ENCODE data around the gene GRIN2C.

GRIN2C gene

DNA sequence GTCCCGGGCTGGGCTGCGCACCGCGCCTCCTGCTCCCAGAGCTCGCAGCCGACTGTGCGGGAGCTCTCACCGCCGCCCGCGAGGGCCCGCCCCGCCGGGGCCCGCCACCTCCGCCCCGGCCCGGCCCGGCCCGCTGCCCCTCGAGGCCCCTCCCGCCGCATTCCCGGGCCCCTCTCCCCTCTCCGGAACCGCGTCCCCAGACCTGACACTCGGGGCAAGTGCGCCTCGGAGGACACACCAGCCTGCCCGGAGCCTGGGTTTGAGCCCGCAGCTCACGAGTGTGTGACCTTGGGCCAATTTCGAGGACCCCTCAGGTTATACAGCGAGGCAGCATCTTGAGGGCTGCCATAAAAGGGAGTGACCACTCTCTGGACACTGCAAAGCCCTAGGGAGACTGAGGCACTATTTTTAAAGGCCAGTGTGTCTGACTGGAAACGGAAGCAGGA, 2.0 kb upstream of the GRIN2C start:
- Histone ChIP-seq H3K27ac (ENCODE audit: low read length) (no peak overlapping the region), H3K4me1 (ENCODE audit: control insufficient read depth, low read depth, low read length) (peaks cover 3% of the 10 kb centered on the region), H3K9me3 (ENCODE audit: control insufficient read depth, low read depth, low read length) (no peaks in the 10 kb centered on the region), H3K9ac (ENCODE audit: low read length) (no peak overlapping the region), H3K27me3 (ENCODE audit: control insufficient read depth, insufficient read depth, low read length) (peaks cover 60% of the 10 kb centered on the region), H3K4me3 (ENCODE audit: low read length) (peak overlapping the region; percentile 21), H3K36me3 (ENCODE audit: control insufficient read depth, low read depth, low read length) (no peaks in the 10 kb centered on the region)

GRCh38 chr17:74860872-74861661, 1.4 kb upstream of the GRIN2C start:
- Histone ChIP-seq H3K27me3 (ENCODE audit: control insufficient read depth, insufficient read depth, low read length) (peaks cover 66% of the 10 kb centered on the region), H3K9ac (ENCODE audit: low read length) (no peak overlapping the region), H3K27ac (ENCODE audit: low read length) (no peak overlapping the region), H3K36me3 (ENCODE audit: control insufficient read depth, low read depth, low read length) (no peaks in the 10 kb centered on the region), H3K9me3 (ENCODE audit: control insufficient read depth, low read depth, low read length) (no peaks in the 10 kb centered on the region), H3K4me3 (ENCODE audit: low read length) (peak overlapping the region; percentile 33), H3K4me1 (ENCODE audit: control insufficient read depth, low read depth, low read length) (peaks cover 3% of the 10 kb centered on the region)

GRCh38 chr17:74860229-74860871, 665 bp upstream of the GRIN2C start:
- H3K27ac ChIP-seq (ENCODE audit: low read length): no peak overlapping the region
- H3K9ac ChIP-seq (ENCODE audit: low read length): no peak overlapping the region
- peak overlapping the region; percentile 33 for H3K4me3 ChIP-seq (ENCODE audit: low read length)
- H3K9me3 ChIP-seq (ENCODE audit: control insufficient read depth, low read depth, low read length): no peaks in the 10 kb centered on the region
- H3K27me3 ChIP-seq (ENCODE audit: control insufficient read depth, insufficient read depth, low read length): peaks cover 74% of the 10 kb centered on the region
- H3K4me1 ChIP-seq (ENCODE audit: control insufficient read depth, low read depth, low read length): peaks cover 3% of the 10 kb centered on the region
- no peaks in the 10 kb centered on the region for H3K36me3 ChIP-seq (ENCODE audit: control insufficient read depth, low read depth, low read length)

GRCh38 chr17:74858672-74859458, 820 bp downstream of the GRIN2C start:
- Histone ChIP-seq H3K9me3 (ENCODE audit: control insufficient read depth, low read depth, low read length) (no peaks in the 10 kb centered on the region), H3K27me3 (ENCODE audit: control insufficient read depth, insufficient read depth, low read length) (peaks cover 88% of the 10 kb centered on the region), H3K4me3 (ENCODE audit: low read length) (peak overlapping the region; percentile 35)

GRCh38 chr17:74857191-74857590, 2.5 kb downstream of the GRIN2C start:
- peaks cover 96% of the 10 kb centered on the region for H3K27me3 ChIP-seq (ENCODE audit: control insufficient read depth, insufficient read depth, low read length)

More at GRCh38 chr17:74858672-74859458, 820 bp downstream of the GRIN2C start:
- H3K9ac ChIP-seq (ENCODE audit: low read length): no peak overlapping the region
- no peaks in the 10 kb centered on the region for H3K36me3 ChIP-seq (ENCODE audit: control insufficient read depth, low read depth, low read length)
- peaks cover 3% of the 10 kb centered on the region for H3K4me1 ChIP-seq (ENCODE audit: control insufficient read depth, low read depth, low read length)
- no peak overlapping the region for H3K27ac ChIP-seq (ENCODE audit: low read length)

DNA sequence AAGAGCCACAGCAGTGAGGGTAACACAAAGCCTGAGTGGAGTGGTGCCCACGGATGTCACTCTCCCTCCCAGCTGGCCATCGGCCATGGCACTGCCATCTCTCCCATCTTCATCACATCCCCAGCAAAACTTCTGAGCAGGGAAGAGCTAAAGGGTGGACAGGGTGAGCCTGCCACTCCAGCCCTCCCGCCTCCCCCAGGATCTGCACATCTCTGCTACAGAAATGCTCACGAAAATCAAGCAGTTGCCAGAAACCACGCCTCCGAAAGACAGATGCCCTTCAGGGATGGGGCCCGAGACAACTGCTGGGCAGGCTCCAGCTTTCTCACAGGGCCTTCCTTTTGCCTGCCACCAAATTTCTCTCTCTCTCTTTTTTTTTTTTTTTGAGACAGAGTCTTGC, 3.6 kb downstream of the GRIN2C start:
- Histone ChIP-seq H3K4me1 (ENCODE audit: control insufficient read depth, low read depth, low read length) (peaks cover 5% of the 10 kb centered on the region), H3K9me3 (ENCODE audit: control insufficient read depth, low read depth, low read length) (no peaks in the 10 kb centered on the region), H3K36me3 (ENCODE audit: control insufficient read depth, low read depth, low read length) (no peaks in the 10 kb centered on the region), H3K27me3 (ENCODE audit: control insufficient read depth, insufficient read depth, low read length) (peaks cover 98% of the 10 kb centered on the region), H3K9ac (ENCODE audit: low read length) (no peak overlapping the region), H3K4me3 (ENCODE audit: low read length) (no peak overlapping the region), H3K27ac (ENCODE audit: low read length) (no peak overlapping the region)

More at GRCh38 chr17:74857191-74857590, 2.5 kb downstream of the GRIN2C start:
- Histone ChIP-seq H3K9ac (ENCODE audit: low read length) (no peak overlapping the region), H3K27ac (ENCODE audit: low read length) (no peak overlapping the region), H3K4me3 (ENCODE audit: low read length) (no peak overlapping the region), H3K36me3 (ENCODE audit: control insufficient read depth, low read depth, low read length) (no peaks in the 10 kb centered on the region), H3K9me3 (ENCODE audit: control insufficient read depth, low read depth, low read length) (no peaks in the 10 kb centered on the region), H3K4me1 (ENCODE audit: control insufficient read depth, low read depth, low read length) (peaks cover 8% of the 10 kb centered on the region)

- no peak overlapping the region for H3K4me3 ChIP-seq (ENCODE audit: low read length)
- no peaks in the 10 kb centered on the region for H3K36me3 ChIP-seq (ENCODE audit: control insufficient read depth, low read depth, low read length)
- H3K9ac ChIP-seq (ENCODE audit: low read length): no peak overlapping the region
- no peaks in the 10 kb centered on the region for H3K9me3 ChIP-seq (ENCODE audit: control insufficient read depth, low read depth, low read length)
- peaks cover 98% of the 10 kb centered on the region for H3K27me3 ChIP-seq (ENCODE audit: control insufficient read depth, insufficient read depth, low read length)
- peaks cover 5% of the 10 kb centered on the region for H3K4me1 ChIP-seq (ENCODE audit: control insufficient read depth, low read depth, low read length)
- no peak overlapping the region for H3K27ac ChIP-seq (ENCODE audit: low read length)
Observed at GRCh38 chr17:74855323-74855722, 4.4 kb downstream of the GRIN2C start.

DNA sequence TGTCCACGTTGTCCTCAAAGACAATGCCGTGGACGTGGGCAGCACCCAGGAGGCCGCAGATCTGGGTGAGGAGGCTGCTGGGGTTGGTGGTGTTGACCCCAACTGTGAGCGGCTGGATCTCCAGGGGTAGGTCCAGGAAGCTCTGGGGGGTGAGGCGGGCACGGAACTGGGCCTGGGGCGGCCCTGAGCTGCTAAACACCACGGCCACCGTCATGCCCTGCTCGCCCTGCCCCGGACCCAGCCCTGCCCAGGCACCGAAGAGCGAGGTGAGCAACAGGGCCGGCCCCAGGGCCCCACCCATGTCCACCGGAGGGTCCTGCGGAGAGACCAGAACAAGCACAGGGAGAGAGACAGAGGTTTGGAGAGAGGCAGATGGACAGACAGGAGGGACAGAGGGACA, 4.9 kb downstream of the GRIN2C start:
- Histone ChIP-seq H3K4me3 (ENCODE audit: low read length) (no peak overlapping the region), H3K27ac (ENCODE audit: low read length) (no peak overlapping the region), H3K9ac (ENCODE audit: low read length) (no peak overlapping the region), H3K4me1 (ENCODE audit: control insufficient read depth, low read depth, low read length) (peaks cover 5% of the 10 kb centered on the region), H3K36me3 (ENCODE audit: control insufficient read depth, low read depth, low read length) (no peaks in the 10 kb centered on the region), H3K9me3 (ENCODE audit: control insufficient read depth, low read depth, low read length) (no peaks in the 10 kb centered on the region), H3K27me3 (ENCODE audit: control insufficient read depth, insufficient read depth, low read length) (peaks cover 98% of the 10 kb centered on the region)

DNA sequence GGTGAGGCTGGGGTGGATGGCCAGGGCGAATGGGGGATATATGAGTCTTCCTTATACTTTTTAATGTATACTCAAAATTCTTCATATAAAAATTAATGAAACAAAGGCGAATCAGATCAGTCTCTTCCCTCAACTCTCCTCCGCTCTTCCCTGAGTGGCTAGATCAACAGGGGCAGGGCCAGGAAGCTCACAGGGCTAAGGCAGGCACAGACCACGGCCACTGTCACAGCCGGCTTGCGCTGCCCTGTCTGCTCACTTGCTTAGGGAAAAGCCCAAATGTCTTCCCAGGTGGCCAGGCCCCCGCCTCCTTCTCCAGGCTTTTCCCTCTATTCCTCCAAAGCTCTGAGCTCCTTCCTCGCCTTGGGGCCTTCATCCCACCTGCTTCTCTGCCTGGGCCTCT, 6.0 kb downstream of the GRIN2C start:
- Histone ChIP-seq H3K27ac (ENCODE audit: low read length) (no peak overlapping the region), H3K4me1 (ENCODE audit: control insufficient read depth, low read depth, low read length) (peaks cover 5% of the 10 kb centered on the region), H3K27me3 (ENCODE audit: control insufficient read depth, insufficient read depth, low read length) (peaks cover 98% of the 10 kb centered on the region), H3K9ac (ENCODE audit: low read length) (no peak overlapping the region), H3K36me3 (ENCODE audit: control insufficient read depth, low read depth, low read length) (no peaks in the 10 kb centered on the region), H3K9me3 (ENCODE audit: control insufficient read depth, low read depth, low read length) (no peaks in the 10 kb centered on the region), H3K4me3 (ENCODE audit: low read length) (no peak overlapping the region)

- Histone ChIP-seq H3K27me3 (ENCODE audit: control insufficient read depth, insufficient read depth, low read length) (peaks cover 98% of the 10 kb centered on the region), H3K36me3 (ENCODE audit: control insufficient read depth, low read depth, low read length) (no peaks in the 10 kb centered on the region), H3K4me1 (ENCODE audit: control insufficient read depth, low read depth, low read length) (peaks cover 5% of the 10 kb centered on the region), H3K4me3 (ENCODE audit: low read length) (peak overlapping the region; percentile 71), H3K9me3 (ENCODE audit: control insufficient read depth, low read depth, low read length) (no peaks in the 10 kb centered on the region), H3K9ac (ENCODE audit: low read length) (no peak overlapping the region), H3K27ac (ENCODE audit: low read length) (no peak overlapping the region)
Observed at GRCh38 chr17:74853048-74853397, 6.7 kb downstream of the GRIN2C start.

- Histone ChIP-seq H3K27me3 (ENCODE audit: control insufficient read depth, insufficient read depth, low read length) (peaks cover 98% of the 10 kb centered on the region), H3K9me3 (ENCODE audit: control insufficient read depth, low read depth, low read length) (no peaks in the 10 kb centered on the region), H3K27ac (ENCODE audit: low read length) (no peak overlapping the region), H3K9ac (ENCODE audit: low read length) (no peak overlapping the region), H3K4me3 (ENCODE audit: low read length) (peak overlapping the region; percentile 71), H3K36me3 (ENCODE audit: control insufficient read depth, low read depth, low read length) (no peaks in the 10 kb centered on the region), H3K4me1 (ENCODE audit: control insufficient read depth, low read depth, low read length) (peaks cover 5% of the 10 kb centered on the region)
Observed at GRCh38 chr17:74852237-74853047, 7.2 kb downstream of the GRIN2C start.
